Prostate gland (tissue), 2 donors: ENCODE data around the gene ATP6V1B1. TPM values are rescaled to one million over a fixed set of nuclear protein-coding genes. Genes with fewer than 3 reads are reported as not detected.

Experiments used
- DNase-seq: peaks from one replicate; pipeline ENCODE4 v3.0.0-alpha.2; 2019; ENCODE audit warnings: low spot score
- H3K27ac ChIP-seq, 2 donors: fragments of 200-600 bp; sonication (generic); 2 replicates each; pipeline ENCODE4 v1.5.1; 2017 to 2019
- H3K27me3 ChIP-seq: fragments of 200-600 bp; sonication (generic); replicated peaks from 2 replicates; pipeline ENCODE4 v1.5.1; 2019; ENCODE audit not compliant: insufficient read depth
- H3K36me3 ChIP-seq, 2 donors: fragments of 200-600 bp; sonication (generic); 1 replicate in 1 of 2; 2 replicates in 1 of 2; pipeline versions ENCODE4 v1.5.1 to v1.8.1; 2017 to 2019
- H3K4me1 ChIP-seq: fragments of 200-600 bp; sonication (generic); replicated peaks from 2 replicates; pipeline ENCODE4 v1.5.1; 2019
- H3K4me3 ChIP-seq, 2 donors: fragments of 200-600 bp; sonication (generic); 2 replicates each; pipeline ENCODE4 v1.5.1; 2017 to 2019
- H3K9me3 ChIP-seq: fragments of 200-600 bp; sonication (generic); 2 replicates; pipeline ENCODE4 v1.5.1; 2017
- POLR2A ChIP-seq: fragments of 450-650 bp; IDR thresholded peaks from one replicate; pipeline ENCODE4 v1.6.1; 2016; ENCODE audit warnings: antibody characterized with exemption, mild to moderate bottlenecking
- POLR2AphosphoS5 ChIP-seq: sonication (generic); formaldehyde crosslinking; IDR thresholded peaks from one replicate; pipeline ENCODE4 v1.6.1; 2017; ENCODE audit warnings: antibody characterized with exemption
- WGBS: methylation state at CpG from one replicate; pipeline ENCODE4 v1.1.5; 2018; 5-methylcytosine and 5-hydroxymethylcytosine counted together
- intact Hi-C: fragments of 100-400 bp; cut with DNase I; formaldehyde crosslinking; loops from one replicate; pipeline ENCODE4 v1.14.2; 2022
- total RNA-seq, 2 donors: library from RNA; depleted of rRNA; stranded (reverse); fragments of >200 nt; gene quantifications; one replicate each; pipeline ENCODE4 v1.1.0, GENCODE V29; 2016
- TF ChIP-seq, protein P1 (sequence below), 4 experiments: fragments of 200-600 bp in 2 of 4; fragments of 450-650 bp in 2 of 4; sonication (generic) in 2 of 4; IDR thresholded peaks; 1 replicate in 3 of 4; 2 replicates in 1 of 4; pipeline ENCODE4 v1.5.1; 2016 to 2019; ENCODE audit warnings: antibody characterized with exemption in 4 of 4, mild to moderate bottlenecking in 2 of 4, moderate library complexity in 2 of 4

Gene ATP6V1B1
- total RNA-seq, 2 donors from 2014 or later = 1.2 TPM; not detected in 1

DNA sequence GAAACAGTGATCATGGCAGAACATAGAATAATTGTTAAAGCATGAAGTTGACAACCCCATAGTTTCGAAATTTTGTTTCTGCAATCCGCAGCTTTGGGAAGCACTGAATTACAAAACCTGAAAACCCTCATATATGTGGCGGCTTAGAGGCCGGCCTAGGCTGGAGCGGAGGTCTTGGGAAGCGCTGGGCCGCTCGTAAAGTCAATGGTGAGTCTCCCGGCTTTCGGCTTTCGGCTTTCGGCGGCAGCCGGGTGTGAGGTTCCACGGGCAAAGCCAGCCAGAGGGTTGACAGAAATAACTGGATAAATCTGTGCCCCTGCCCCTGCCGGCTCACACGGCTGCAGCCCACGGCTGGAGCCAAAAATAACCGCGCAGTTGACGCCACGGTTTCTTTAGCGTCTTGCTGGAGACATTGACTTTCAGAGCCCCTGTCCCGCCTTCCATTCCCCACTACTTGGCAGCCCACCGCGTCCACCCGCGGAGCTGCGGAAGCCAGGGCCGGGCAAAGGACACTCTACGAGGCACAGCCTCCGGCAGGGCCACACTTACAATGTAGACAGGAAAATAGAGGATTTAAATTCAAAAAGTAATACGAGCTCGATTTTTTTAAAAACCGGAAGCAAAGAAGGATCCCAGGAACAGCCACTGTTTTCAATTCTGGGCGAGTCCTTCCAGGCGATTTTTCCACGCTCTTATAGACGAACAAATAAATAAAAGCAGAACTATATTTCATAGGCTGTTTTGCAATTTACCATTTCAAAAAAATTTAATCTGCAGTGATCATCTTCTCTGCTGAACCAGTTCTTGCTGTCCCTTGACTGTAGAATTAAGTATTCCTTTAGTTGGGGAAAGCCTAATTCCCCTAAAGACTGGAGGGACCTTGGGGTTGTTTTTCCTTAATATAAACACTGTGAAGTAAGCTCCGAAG lies 28.3 kb upstream of the ATP6V1B1 start:
- intact Hi-C loops = no loop called here
- Histone ChIP-seq H3K4me3 (no peak overlapping the region), H3K27me3 (peaks cover 31% of the 10 kb centered on the region), H3K36me3 (no peaks in the 10 kb centered on the region), H3K9me3 (no peaks in the 10 kb centered on the region), H3K27ac (no peak overlapping the region), H3K4me1 (no peaks in the 10 kb centered on the region)
- 12% methylated on average over 40 of the region's 40 CpGs for WGBS
- TF ChIP-seq POLR2A (no peak), POLR2AphosphoS5 (no peak)
- TF ChIP-seq, protein P1, sequence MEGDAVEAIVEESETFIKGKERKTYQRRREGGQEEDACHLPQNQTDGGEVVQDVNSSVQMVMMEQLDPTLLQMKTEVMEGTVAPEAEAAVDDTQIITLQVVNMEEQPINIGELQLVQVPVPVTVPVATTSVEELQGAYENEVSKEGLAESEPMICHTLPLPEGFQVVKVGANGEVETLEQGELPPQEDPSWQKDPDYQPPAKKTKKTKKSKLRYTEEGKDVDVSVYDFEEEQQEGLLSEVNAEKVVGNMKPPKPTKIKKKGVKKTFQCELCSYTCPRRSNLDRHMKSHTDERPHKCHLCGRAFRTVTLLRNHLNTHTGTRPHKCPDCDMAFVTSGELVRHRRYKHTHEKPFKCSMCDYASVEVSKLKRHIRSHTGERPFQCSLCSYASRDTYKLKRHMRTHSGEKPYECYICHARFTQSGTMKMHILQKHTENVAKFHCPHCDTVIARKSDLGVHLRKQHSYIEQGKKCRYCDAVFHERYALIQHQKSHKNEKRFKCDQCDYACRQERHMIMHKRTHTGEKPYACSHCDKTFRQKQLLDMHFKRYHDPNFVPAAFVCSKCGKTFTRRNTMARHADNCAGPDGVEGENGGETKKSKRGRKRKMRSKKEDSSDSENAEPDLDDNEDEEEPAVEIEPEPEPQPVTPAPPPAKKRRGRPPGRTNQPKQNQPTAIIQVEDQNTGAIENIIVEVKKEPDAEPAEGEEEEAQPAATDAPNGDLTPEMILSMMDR (IDR thresholded peaks at IDR 0.05) = no peak
- DNase-seq = no peak

DNA sequence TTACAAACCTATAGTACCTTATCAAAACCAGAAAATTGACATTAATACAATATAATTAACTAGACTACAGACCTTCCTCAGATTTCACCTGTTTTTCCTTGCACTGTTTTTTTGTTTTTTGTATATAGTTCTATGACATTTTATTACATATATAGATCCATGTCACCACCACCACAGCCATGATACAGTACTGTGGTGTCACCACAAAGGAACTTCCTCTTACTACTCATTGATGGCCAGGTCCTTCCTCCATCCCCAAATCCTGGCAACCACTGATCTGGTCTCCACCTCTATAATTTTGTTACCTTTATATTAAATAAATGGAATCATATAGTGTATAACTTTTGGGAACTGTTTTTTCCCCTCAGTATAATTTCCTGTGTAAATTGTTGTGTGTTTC lies 19.4 kb upstream of the ATP6V1B1 start:
- Histone ChIP-seq H3K27ac (no peak overlapping the region), H3K36me3 (no peaks in the 10 kb centered on the region), H3K9me3 (no peaks in the 10 kb centered on the region), H3K27me3 (peaks cover 5% of the 10 kb centered on the region), H3K4me3 (no peak overlapping the region), H3K4me1 (no peaks in the 10 kb centered on the region)
- TF ChIP-seq POLR2AphosphoS5 (no peak), POLR2A (no peak)
- TF ChIP-seq, protein P1 (IDR thresholded peaks at IDR 0.05) = no peak
- DNase-seq = no peak
- intact Hi-C loops = no loop called here

DNA sequence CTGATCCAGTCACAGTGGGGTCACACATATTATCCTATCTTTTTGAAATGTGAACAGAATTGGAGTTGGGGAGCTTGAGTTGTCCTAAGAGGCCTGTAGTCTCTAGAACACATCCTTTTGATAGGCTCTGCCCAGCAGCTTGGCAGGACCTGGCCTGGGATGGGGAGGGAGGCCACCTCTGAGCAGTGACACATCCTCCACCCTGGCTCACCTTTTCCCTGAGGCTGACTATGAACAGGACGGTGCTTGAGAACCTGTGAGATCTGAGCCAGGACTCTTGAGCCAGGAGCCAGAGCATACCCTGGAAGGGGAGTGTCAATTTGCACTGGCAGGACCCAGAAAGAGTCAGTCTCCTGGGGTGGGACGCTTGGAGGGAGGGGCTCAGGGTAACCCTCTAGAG lies 17.7 kb upstream of the ATP6V1B1 start:
- no peaks in the 10 kb centered on the region for H3K9me3 ChIP-seq
- H3K4me1 ChIP-seq = no peaks in the 10 kb centered on the region
- TF ChIP-seq, protein P1 (IDR thresholded peaks at IDR 0.05) = no peak
- TF ChIP-seq POLR2A (no peak), POLR2AphosphoS5 (no peak)
- no peaks in the 10 kb centered on the region for H3K36me3 ChIP-seq
- WGBS = 82% methylated on average over 2 of the region's 2 CpGs
- DNase-seq = no peak
- intact Hi-C loops = no loop called here
- H3K27me3 ChIP-seq = peaks cover under 1% of the 10 kb centered on the region
- H3K4me3 ChIP-seq = no peak overlapping the region
- H3K27ac ChIP-seq = no peak overlapping the region

DNA sequence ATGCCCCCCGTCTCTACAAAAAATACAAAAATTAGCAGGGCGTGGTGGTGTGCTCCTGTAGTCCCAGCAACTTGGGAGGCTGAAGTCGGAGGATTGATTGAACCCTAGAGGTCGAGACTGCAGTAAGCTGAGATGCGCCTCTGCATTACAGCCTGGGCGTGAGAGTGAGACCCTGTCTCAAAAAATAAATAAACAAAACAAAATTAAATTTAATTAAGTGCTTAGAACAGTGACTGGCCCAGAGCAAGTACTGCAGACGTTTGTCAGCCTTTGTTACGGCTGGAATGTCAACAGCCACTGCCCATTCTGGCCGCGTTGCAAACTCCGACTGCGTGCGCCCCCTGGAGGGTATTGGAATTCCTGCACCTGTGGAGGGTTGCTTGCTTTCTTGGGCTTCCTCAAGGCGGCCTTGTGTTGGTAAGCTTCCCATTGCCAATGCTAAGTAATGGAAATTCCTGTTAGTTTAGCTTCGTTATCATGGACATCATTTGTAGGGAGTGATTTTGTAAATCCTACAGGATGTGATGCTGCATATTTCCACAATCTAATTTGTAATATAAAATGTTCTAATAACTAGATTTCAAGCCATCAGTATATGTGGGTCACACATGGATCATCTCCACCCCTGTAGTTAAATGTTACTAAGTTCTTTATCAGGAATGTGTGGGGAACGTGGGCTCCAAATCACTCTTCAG lies 15.9 kb upstream of the ATP6V1B1 start:
- 31% methylated on average over 16 of the region's 16 CpGs for WGBS
- Histone ChIP-seq H3K4me3 (no peak overlapping the region), H3K27ac (no peak overlapping the region), H3K27me3 (no peaks in the 10 kb centered on the region), H3K9me3 (no peaks in the 10 kb centered on the region), H3K36me3 (no peaks in the 10 kb centered on the region), H3K4me1 (no peaks in the 10 kb centered on the region)
- TF ChIP-seq POLR2AphosphoS5 (peak; percentile 72), POLR2A (no peak)
- TF ChIP-seq, protein P1 (IDR thresholded peaks at IDR 0.05) = peak; percentile 45 to 89 (median 86)
- peak; percentile 81 for DNase-seq
- intact Hi-C loops = loop anchor here (10.0 kb wide), 1 partner anchor 135 kb away; no protein-coding TSS in a partner anchor
